ENCODE measurements around the gene CA9.

Gene CA9

GRCh38 chr9:35689542-35690293 is 16.0 kb downstream of the CA9 start, which contains the start of gene TPM2:
Gene TPM2, minus strand, starts transcription at chr9:35689925. Its CDS starts 108 bp downstream, at chr9:35689817.
- TF ChIP-seq, protein P1, sequence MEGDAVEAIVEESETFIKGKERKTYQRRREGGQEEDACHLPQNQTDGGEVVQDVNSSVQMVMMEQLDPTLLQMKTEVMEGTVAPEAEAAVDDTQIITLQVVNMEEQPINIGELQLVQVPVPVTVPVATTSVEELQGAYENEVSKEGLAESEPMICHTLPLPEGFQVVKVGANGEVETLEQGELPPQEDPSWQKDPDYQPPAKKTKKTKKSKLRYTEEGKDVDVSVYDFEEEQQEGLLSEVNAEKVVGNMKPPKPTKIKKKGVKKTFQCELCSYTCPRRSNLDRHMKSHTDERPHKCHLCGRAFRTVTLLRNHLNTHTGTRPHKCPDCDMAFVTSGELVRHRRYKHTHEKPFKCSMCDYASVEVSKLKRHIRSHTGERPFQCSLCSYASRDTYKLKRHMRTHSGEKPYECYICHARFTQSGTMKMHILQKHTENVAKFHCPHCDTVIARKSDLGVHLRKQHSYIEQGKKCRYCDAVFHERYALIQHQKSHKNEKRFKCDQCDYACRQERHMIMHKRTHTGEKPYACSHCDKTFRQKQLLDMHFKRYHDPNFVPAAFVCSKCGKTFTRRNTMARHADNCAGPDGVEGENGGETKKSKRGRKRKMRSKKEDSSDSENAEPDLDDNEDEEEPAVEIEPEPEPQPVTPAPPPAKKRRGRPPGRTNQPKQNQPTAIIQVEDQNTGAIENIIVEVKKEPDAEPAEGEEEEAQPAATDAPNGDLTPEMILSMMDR (IDR thresholded peaks at IDR 0.05; ENCODE audit: control insufficient read depth, insufficient read depth, low read depth, low read length, missing control alignments): no peak
- no peak for DNase-seq (ENCODE audit: low read depth)
- H3K4me3 ChIP-seq (ENCODE audit: control insufficient read depth, low read depth, low read length): peak within 1 kb of the TSS; percentile 81

GRCh38 chr9:35690294-35690613 is 16.5 kb downstream of the CA9 start:
- TF ChIP-seq, protein P1 (IDR thresholded peaks at IDR 0.05; ENCODE audit: control insufficient read depth, insufficient read depth, low read depth, low read length, missing control alignments): no peak
- peak overlapping the region; percentile 81 for H3K4me3 ChIP-seq (ENCODE audit: control insufficient read depth, low read depth, low read length)
- no peak for DNase-seq (ENCODE audit: low read depth)

DNA sequence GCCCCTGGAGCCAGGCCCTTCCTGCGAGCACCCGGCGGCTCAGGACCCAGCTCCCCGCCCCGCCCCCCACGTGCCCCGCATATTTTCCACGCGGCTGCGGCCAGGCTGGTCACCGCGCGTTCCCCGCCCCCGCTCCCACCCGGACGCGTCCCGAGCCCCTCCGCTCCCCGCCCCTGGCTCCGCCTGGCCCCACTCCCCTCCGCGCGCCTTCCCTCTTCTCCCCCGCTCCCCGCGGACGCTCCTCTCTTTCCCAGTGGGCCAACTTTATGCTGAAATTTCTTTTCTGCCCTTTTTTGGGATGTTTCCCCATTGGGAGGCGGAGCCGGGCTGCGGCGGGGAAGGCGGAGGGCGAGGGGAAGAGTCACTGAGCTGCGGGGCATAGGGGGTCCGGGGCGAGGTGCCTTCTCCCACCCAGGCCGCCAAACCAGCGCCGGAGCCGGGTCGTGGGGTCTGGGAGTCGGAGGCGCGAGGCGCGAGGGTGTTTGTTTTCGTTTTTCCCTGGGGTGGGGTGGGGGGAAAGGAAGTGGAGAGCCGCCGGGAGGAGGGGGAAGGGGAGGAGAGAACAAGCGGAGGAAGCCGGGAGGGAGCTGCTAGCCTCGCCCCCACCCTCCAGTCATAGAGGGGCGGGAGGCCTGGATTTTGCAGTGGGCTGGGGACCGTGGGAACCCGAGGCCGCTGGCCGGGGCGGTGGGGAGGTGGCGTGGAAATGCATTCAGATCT is 17.0 kb downstream of the CA9 start:
- TF ChIP-seq, protein P1 (IDR thresholded peaks at IDR 0.05; ENCODE audit: control insufficient read depth, insufficient read depth, low read depth, low read length, missing control alignments): no peak
- H3K4me3 ChIP-seq (ENCODE audit: control insufficient read depth, low read depth, low read length): peak overlapping the region; percentile 81
- no peak for DNase-seq (ENCODE audit: low read depth)

- DNase-seq (ENCODE audit: low read depth): no peak
- TF ChIP-seq, protein P1 (IDR thresholded peaks at IDR 0.05; ENCODE audit: control insufficient read depth, insufficient read depth, low read depth, low read length, missing control alignments): no peak
- peak overlapping the region; percentile 81 for H3K4me3 ChIP-seq (ENCODE audit: control insufficient read depth, low read depth, low read length)
Observed at GRCh38 chr9:35691334-35691650, 17.6 kb downstream of the CA9 start.

DNA sequence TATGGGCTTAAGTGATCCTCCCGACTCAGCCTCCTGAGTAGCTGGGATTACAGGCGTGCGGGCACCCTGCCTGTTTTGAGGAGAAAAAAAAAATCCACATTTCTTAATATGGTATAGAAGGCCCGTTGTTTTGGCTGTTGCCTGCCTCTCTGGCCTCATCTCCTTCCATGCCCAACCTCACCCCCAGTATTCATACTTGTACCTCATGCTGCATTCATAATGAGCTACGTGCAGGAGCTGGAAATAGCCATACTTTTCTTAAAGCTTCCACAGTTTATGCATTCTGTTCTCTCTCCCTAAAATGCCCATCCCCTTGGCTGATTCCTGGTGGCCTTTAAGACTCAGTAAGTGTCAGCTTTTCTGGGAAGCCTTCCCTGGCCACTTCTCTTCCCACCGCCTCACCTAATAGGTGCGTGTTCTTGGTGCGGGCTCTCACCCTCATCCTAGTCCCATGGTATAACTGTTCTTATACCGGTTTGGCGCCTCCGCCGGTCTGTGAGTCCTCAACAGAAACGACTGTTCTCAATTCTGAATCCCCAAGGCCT is 18.1 kb downstream of the CA9 start:
- TF ChIP-seq, protein P1 (IDR thresholded peaks at IDR 0.05; ENCODE audit: control insufficient read depth, insufficient read depth, low read depth, low read length, missing control alignments): no peak
- no peak overlapping the region for H3K4me3 ChIP-seq (ENCODE audit: control insufficient read depth, low read depth, low read length)

GRCh38 chr9:35695943-35696401 is 22.2 kb downstream of the CA9 start:
- no peak overlapping the region for H3K4me3 ChIP-seq (ENCODE audit: control insufficient read depth, low read depth, low read length)
- DNase-seq (ENCODE audit: low read depth): no peak
- TF ChIP-seq, protein P1 (IDR thresholded peaks at IDR 0.05; ENCODE audit: control insufficient read depth, insufficient read depth, low read depth, low read length, missing control alignments): no peak

More for the DNA sequence above, 18.1 kb downstream of the CA9 start:
- DNase-seq (ENCODE audit: low read depth): no peak
